CD4-positive, alpha-beta T cell treated with Interferon gamma for 1 hour (primary cell): ENCODE measurements around the gene MMUT.
"Not testable (repeated sequence)": the region's sequence is repeated elsewhere in the genome, so short reads cannot be mapped to it uniquely, and the experiment has no call there.

ENCODE experiments used
- DNase-seq: peaks from one replicate; pipeline ENCODE4 v3.0.0-alpha.2; 2020

MMUT gene

GRCh38 chr6:49416195-49416594 lies 46.9 kb downstream of the MMUT start:
- no peak for DNase-seq

DNA sequence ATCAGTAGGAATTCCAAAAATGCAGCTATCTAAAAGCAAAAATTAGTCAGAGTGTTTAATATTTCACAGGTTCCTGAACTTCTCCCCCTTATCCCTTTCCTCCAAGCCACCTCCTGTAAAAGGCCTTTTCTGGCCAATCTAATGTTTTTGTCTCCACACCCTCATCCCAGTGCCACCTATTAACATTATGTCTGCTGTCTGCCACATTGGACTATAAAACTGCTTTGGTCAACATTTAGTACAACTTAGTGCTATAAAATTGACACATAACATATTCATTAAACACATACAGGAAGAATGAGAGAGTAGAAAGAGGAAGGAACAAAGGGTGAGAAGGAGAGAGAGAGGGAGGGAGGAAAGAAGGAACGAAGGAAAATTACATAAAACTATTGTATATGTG lies 47.7 kb downstream of the MMUT start:
- DNase-seq = no peak

- DNase-seq = no peak
Measured at GRCh38 chr6:49410564-49410963, 52.5 kb downstream of the MMUT start.

- peak; percentile 17 for DNase-seq
Measured at GRCh38 chr6:49409951-49410542, 53.0 kb downstream of the MMUT start.

DNA sequence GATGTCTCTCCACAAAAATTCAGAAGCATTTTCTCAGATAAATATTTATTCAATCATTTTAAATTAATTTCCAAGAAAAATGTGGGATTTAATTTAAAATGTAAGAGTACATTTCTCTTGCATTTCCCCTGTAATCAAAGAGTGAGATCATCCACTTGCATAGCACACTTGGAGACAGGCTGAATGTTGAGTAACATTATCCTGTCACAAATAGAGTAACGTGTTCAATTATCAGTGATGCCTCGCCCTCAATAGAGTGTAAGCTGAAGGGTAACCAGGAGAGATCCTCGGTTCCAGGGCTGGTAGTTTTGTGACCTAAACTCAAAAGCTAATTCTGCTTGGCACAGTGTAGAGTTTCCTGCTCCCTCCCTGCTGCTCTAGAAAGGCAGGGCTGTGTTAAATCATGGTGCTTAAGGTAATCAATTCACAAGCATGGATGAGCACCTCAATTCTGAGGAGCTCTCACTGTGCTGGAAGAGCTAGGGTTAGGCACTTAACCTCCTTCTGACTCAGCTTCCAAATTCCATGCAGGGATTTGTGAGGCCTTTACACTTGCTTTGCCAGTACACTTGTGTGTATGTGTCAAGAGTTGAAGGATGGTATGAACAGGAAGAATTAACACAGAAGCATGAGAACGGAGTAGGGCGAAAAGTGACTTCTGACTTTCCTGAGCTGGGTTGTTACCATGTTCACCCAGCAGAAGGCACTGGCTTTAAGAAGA lies 56.6 kb downstream of the MMUT start:
- no peak for DNase-seq

DNA sequence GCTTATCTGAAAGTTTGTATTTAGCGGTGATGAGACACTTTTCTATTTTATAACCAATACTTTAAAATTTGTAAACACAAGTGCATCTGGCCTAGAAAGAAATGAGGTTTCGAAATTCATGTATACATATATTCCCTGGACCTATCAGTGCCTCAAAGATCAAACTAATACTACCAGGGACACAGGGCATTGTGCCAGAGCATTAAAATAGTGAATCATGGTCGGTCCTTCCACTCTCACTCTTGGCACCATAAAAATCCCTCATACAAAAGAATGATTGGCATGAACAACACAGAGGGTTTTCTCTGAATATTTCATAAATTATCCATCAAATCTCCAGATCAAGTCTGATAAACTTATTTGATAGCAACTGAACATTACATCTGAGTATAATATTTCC lies 62.0 kb downstream of the MMUT start:
- DNase-seq = no peak

GRCh38 chr6:49386667-49387508 lies 76.2 kb downstream of the MMUT start:
- DNase-seq = not testable (repeated sequence)

GRCh38 chr6:49384904-49385303 lies 78.1 kb downstream of the MMUT start:
- no peak for DNase-seq
